Liver (tissue), 9 donors: ENCODE data around the gene ZFYVE9. TPM values are rescaled to one million over a fixed set of nuclear protein-coding genes. Genes with fewer than 3 reads are reported as not detected.

ENCODE experiments used
- DNase-seq: peaks from one replicate; pipeline ENCODE4 v3.0.0-alpha.2; 2017; ENCODE audit warnings: low spot score
- H3K27ac ChIP-seq, 2 donors: one replicate each; pipeline ENCODE4 v1.7.0; 2013; ENCODE audit warnings: inconsistent platforms in 2 of 2, low read length in 2 of 2, control low read depth in 1 of 2, low read depth in 1 of 2, mild to moderate bottlenecking in 1 of 2
- H3K27me3 ChIP-seq, 4 donors: one replicate each; pipeline versions ENCODE4 v1.6.1 to v1.7.0; 2013; ENCODE audit warnings: low read length in 3 of 4, inconsistent platforms in 1 of 4, mild to moderate bottlenecking in 1 of 4, moderate library complexity in 1 of 4; ENCODE audit not compliant: control insufficient read depth in 4 of 4, insufficient read depth in 4 of 4
- H3K36me3 ChIP-seq, 4 donors: one replicate each; pipeline versions ENCODE4 v1.6.1 to v1.7.0; 2013; ENCODE audit warnings: low read length in 3 of 4, mild to moderate bottlenecking in 3 of 4, low read depth in 1 of 4, moderate library complexity in 1 of 4; ENCODE audit not compliant: control insufficient read depth in 4 of 4, insufficient read depth in 3 of 4
- H3K4me1 ChIP-seq, 4 donors: one replicate each; pipeline versions ENCODE4 v1.6.1 to v1.7.0; 2013; ENCODE audit warnings: low read length in 3 of 4, mild to moderate bottlenecking in 3 of 4, moderate library complexity in 1 of 4; ENCODE audit not compliant: control insufficient read depth in 4 of 4, insufficient read depth in 4 of 4
- H3K4me3 ChIP-seq, 3 donors: one replicate each; pipeline versions ENCODE4 v1.6.1 to v1.7.0; 2013; ENCODE audit warnings: low read length in 3 of 3, control low read depth in 1 of 3, low read depth in 1 of 3, mild to moderate bottlenecking in 1 of 3
- H3K9ac ChIP-seq, 2 donors: one replicate each; pipeline ENCODE4 v1.7.0; 2013; ENCODE audit warnings: low read length in 2 of 2, mild to moderate bottlenecking in 2 of 2, moderate library complexity in 2 of 2, control low read depth in 1 of 2, low read depth in 1 of 2
- H3K9me3 ChIP-seq, 4 donors: one replicate each; pipeline versions ENCODE4 v1.6.1 to v1.7.0; 2013; ENCODE audit warnings: low read length in 3 of 4; ENCODE audit not compliant: control insufficient read depth in 4 of 4
- ATF3 ChIP-seq: IDR thresholded peaks from 2 replicates; pipeline ENCODE4 v1.6.1; 2016; ENCODE audit warnings: antibody characterized with exemption
- CTCF ChIP-seq: fragments of 150-350 bp; IDR thresholded peaks from 2 replicates; pipeline ENCODE4 v1.5.1; 2017; ENCODE audit warnings: improper control_type of control experiment, low read depth, low read length; ENCODE audit not compliant: missing input control
- EGR1 ChIP-seq, 2 donors: IDR thresholded peaks; 2 replicates each; pipeline ENCODE4 v1.6.1; 2016 to 2018; ENCODE audit warnings: antibody characterized with exemption in 2 of 2, low read depth in 2 of 2
- FOXA1 ChIP-seq: IDR thresholded peaks from 2 replicates; pipeline ENCODE4 v1.6.1; 2016; ENCODE audit warnings: antibody characterized with exemption
- FOXA2 ChIP-seq: IDR thresholded peaks from 2 replicates; pipeline ENCODE4 v1.6.1; 2016; ENCODE audit warnings: antibody characterized with exemption
- GABPA ChIP-seq, 2 donors: IDR thresholded peaks in 1 of 2; conservative IDR thresholded peaks in 1 of 2; 2 replicates each; pipeline ENCODE4 v1.6.1; 2016; ENCODE audit warnings: antibody characterized with exemption in 2 of 2, mild to moderate bottlenecking in 1 of 2, moderate library complexity in 1 of 2
- HNF4A ChIP-seq, 2 donors: conservative IDR thresholded peaks; 2 replicates each; pipeline ENCODE4 v1.6.1; 2016; ENCODE audit warnings: antibody characterized with exemption in 2 of 2, mild to moderate bottlenecking in 2 of 2
- HNF4G ChIP-seq: IDR thresholded peaks from 2 replicates; pipeline ENCODE4 v1.6.1; 2016; ENCODE audit warnings: antibody characterized with exemption
- JUND ChIP-seq, 2 donors: IDR thresholded peaks; 2 replicates each; pipeline ENCODE4 v1.6.1; 2016; ENCODE audit warnings: antibody characterized with exemption in 2 of 2
- MAX ChIP-seq: IDR thresholded peaks from 2 replicates; pipeline ENCODE4 v1.6.1; 2016; ENCODE audit warnings: antibody characterized with exemption
- NR2F2 ChIP-seq: IDR thresholded peaks from 2 replicates; pipeline ENCODE4 v1.6.1; 2016; ENCODE audit warnings: antibody characterized with exemption
- RAD21 ChIP-seq, 2 donors: IDR thresholded peaks; 2 replicates each; pipeline ENCODE4 v1.6.1; 2016; ENCODE audit warnings: antibody characterized with exemption in 2 of 2, mild to moderate bottlenecking in 2 of 2
- REST ChIP-seq: IDR thresholded peaks from 2 replicates; pipeline ENCODE4 v1.6.1; 2016; ENCODE audit warnings: antibody characterized with exemption, mild to moderate bottlenecking
- RXRA ChIP-seq, 2 donors: IDR thresholded peaks; 2 replicates each; pipeline ENCODE4 v1.6.1; 2017 to 2018; ENCODE audit warnings: antibody characterized with exemption in 2 of 2, mild to moderate bottlenecking in 1 of 2
- SP1 ChIP-seq: IDR thresholded peaks from 2 replicates; pipeline ENCODE4 v1.6.1; 2018; ENCODE audit warnings: antibody characterized with exemption, mild to moderate bottlenecking
- TAF1 ChIP-seq: conservative IDR thresholded peaks from 2 replicates; pipeline ENCODE4 v1.6.1; 2016; ENCODE audit warnings: antibody characterized with exemption, mild to moderate bottlenecking
- YY1 ChIP-seq: IDR thresholded peaks from 2 replicates; pipeline ENCODE4 v1.6.1; 2016; ENCODE audit warnings: antibody characterized with exemption, mild to moderate bottlenecking
- ZBTB33 ChIP-seq: IDR thresholded peaks from 2 replicates; pipeline ENCODE4 v1.6.1; 2016; ENCODE audit warnings: antibody characterized with exemption
- WGBS: extraction: QIAGEN DNeasy Blood & Tissue Kit; methylation state at CpG from one replicate; pipeline ENCODE4 v1.1.7; 2013; 5-methylcytosine and 5-hydroxymethylcytosine counted together
- polyA plus RNA-seq, 2 donors: library from polyadenylated mRNA; stranded (reverse) in 1 of 2; unstranded in 1 of 2; fragments of 200-250 nt in 1 of 2; fragments of >200 nt in 1 of 2; fragmentation: Nextera tagmentation in 1 of 2; extraction: Ambion mirVana in 1 of 2; gene quantifications; one replicate each; pipeline versions ENCODE4 v1.2.1 to v1.2.3, GENCODE V29; 2013 to 2015
- total RNA-seq, 2 donors: library from RNA; depleted of rRNA; stranded (reverse); fragments of >200 nt; gene quantifications; one replicate each; pipeline ENCODE4 v1.2.3, GENCODE V29; 2014
- donor health status: healthy.
- donor health status: healthy.
- donor health status: healthy.
- donor health status: healthy.
- donor health status: healthy.

Gene ZFYVE9
- total and polyA plus RNA-seq, 4 donors = 3.8 to 20.9 (median 7.7) TPM

GRCh38 chr1:52360595-52360968 lies 218.7 kb downstream of the ZFYVE9 start:
- Histone ChIP-seq H3K27ac (no peak overlapping the region), H3K9ac (no peak overlapping the region), H3K4me3 (no peak overlapping the region), H3K9me3 (no peaks in the 10 kb centered on the region), H3K36me3 (peaks cover 27 to 70% (median 60%) of the 10 kb centered on the region in 4 donors), H3K27me3 (no peaks in the 10 kb centered on the region), H3K4me1 (peaks cover 4 to 16% (median 12%) of the 10 kb centered on the region in 4 donors)
- TF ChIP-seq FOXA2 (no peak), ATF3 (no peak), EGR1 (IDR thresholded peaks at IDR 0.05; ENCODE audit: low read depth in 2 of 2) (no peak), NR2F2 (no peak), YY1 (no peak), FOXA1 (no peak), HNF4G (no peak), REST (no peak), HNF4A (conservative IDR thresholded peaks at IDR 0.05) (no peak), RXRA (IDR thresholded peaks at IDR 0.05) (no peak), ZBTB33 (no peak), JUND (IDR thresholded peaks at IDR 0.05) (no peak), MAX (no peak), CTCF (no peak), TAF1 (no peak), GABPA (IDR thresholded peaks at IDR 0.05 in 1 of 2, conservative IDR thresholded peaks at IDR 0.05 in 1 of 2) (no peak)
- WGBS = 95% methylated on average over 7 of the region's 7 CpGs
- DNase-seq = no peak

GRCh38 chr1:52364235-52364839 lies 222.4 kb downstream of the ZFYVE9 start:
- no peak for DNase-seq
- WGBS = 83% methylated on average over 5 of the region's 5 CpGs
- Histone ChIP-seq H3K9ac (peak overlapping the region in 1 of 2 donors; percentile 4), H3K27ac (no peak overlapping the region), H3K36me3 (peaks cover 9 to 32% (median 24%) of the 10 kb centered on the region in 4 donors), H3K4me1 (peaks cover 4 to 24% (median 17%) of the 10 kb centered on the region in 4 donors), H3K4me3 (no peak overlapping the region), H3K27me3 (no peaks in the 10 kb centered on the region), H3K9me3 (no peaks in the 10 kb centered on the region)
- TF ChIP-seq MAX = no peak
- no peak for TF ChIP-seq SP1
- TF ChIP-seq ATF3 = no peak
- TF ChIP-seq HNF4G = no peak
- no peak for TF ChIP-seq CTCF
- no peak for TF ChIP-seq RAD21 (IDR thresholded peaks at IDR 0.05)
- TF ChIP-seq TAF1 = no peak
- no peak for TF ChIP-seq HNF4A (conservative IDR thresholded peaks at IDR 0.05)
- no peak for TF ChIP-seq FOXA1
- TF ChIP-seq YY1 = no peak
- TF ChIP-seq RXRA (IDR thresholded peaks at IDR 0.05) = no peak
- no peak for TF ChIP-seq JUND (IDR thresholded peaks at IDR 0.05)
